ENCODE results near the gene REG3G. TPM values are rescaled to one million over a fixed set of nuclear protein-coding genes. Genes with fewer than 3 reads are reported as not detected.

The REG3G gene
- total RNA-seq: not detected in 2 replicates

DNA sequence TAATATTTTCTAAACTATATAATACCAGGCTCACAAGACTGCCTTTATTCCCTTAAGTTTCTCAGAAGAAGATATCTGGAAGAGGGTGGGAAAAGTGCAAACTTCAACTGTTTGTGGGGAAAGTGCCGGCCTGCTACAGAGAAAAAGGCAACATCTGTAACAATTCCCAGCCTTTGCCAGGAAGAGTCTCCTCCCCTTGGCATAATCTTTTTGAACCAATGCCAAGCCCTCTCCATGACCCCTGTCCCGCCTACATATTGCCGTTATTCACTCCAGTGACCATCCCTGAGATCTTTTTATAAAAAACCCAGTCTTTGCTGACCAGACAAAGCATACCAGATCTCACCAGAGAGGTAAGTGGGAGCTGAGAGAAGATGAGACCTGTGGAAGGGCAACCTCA is at the start of gene REG3G:
Gene REG3G (plus strand): TSS at position 282 of the 400 bp plus-strand sequence. CDS start 392 bp downstream, outside the sequence.
- no peak for DNase-seq (ENCODE audit: low read depth, low spot score)

DNA sequence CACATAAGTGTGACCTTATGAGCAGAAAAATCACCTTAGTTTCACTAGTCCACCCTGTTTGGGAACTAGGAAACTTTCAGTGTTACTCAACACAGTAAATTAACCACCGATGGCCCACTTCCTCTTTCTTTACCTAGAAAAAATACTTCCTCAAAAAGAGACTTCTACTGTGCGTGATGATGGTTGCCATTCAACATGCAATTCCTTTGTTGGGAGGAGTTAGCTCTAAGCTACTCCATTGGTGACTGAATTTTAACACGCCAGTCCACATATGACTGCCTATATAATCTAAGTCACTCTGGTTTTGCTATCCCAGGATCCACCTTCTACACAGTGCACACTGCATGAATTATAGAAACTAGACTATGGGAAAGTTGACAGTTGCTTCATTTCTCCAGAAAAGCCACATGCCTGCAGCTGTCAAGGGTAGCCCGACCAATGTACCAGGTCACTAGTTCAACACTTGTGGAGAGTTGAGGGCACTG is 47.8 kb upstream of the REG3G start:
- DNase-seq (ENCODE audit: low read depth, low spot score): no peak

DNA sequence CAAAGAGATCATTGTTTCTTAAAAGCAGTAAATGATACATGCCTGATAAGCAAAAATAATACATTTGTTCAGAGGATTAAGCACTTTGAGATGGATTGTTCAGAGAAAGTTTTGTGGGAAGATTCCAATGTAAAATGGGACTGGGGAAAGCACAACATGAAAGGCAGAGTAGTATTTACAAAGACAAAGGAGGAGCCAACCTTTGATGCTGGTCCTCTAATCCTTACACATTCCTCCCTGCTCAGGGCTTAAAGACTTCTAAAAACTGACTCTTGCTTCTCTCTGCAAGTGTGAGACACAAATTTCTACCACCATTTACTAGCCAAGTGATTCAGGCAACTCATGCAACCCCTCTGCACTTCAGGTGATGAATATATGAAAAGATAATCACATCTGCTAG is 47.2 kb upstream of the REG3G start:
- no peak for DNase-seq (ENCODE audit: low read depth, low spot score)

DNA sequence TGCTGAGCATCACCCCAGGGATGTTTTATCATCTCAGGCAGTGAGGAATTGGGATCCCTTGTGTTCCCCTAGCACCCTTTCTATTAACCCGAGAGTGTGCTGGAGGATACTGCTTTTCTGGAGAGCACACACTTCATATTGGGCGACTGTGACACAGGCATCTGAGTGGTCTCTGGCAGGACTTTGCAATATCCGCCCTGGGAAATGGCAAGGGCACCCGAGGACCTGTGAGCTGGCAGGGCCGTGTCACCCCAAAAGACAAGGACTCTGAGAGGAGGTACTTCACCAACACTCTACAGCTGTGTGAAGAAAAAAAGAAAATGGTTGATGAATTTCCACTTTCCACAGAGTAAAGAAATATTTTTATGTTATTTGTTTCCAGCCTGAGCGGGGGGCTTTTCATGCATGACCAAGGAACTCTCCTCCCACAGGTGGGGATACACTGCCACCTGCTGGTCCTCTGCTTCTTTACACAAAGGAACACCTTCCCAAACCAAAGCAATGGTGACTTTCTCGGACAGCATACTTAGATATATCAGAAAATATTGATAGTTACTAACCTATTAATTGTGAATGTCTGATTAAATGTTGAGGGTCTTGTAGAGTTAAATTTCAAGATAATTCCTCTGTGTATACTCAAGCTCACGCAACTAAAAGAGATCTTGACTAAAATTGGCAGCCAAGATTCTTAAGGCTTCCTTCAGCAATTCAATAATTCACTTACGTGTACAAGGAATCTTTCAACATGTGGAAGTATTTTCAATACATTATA is 45.9 kb upstream of the REG3G start:
- DNase-seq (ENCODE audit: low read depth, low spot score): no peak

DNA sequence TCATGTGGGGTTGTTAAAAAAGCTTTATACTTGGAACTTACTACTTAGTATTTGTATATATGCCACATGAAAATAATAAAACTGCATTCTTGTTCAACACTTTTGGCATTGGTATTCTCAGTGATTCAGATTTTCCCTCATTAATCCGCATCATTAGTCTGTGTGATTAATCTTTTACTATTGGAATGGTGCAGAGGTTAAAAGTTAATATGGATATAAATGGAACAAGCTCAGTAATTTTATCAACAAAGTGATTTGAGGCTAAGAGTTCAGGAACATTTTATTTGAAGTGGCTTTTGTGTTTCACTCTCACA is 45.4 kb upstream of the REG3G start:
- DNase-seq (ENCODE audit: low read depth, low spot score): no peak

DNA sequence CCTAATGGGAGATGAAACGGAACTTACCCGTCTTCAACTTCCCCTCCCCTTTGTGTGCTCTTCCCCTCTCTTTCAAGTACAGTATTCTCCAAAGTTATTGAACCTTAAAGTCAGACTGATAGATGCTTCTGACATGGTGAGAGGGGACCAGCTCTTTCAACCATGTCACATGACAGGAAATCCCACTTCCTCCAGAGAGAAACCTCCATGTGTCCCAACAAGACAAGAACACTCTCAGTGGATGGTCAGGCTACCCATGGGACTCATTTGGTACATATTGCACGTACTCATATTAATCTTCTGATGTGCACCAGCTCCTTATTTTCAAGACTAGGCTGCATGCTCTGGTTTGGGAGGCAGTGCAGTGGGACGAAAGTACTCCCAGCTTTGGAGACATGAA is 44.6 kb upstream of the REG3G start:
- no peak for DNase-seq (ENCODE audit: low read depth, low spot score)

DNA sequence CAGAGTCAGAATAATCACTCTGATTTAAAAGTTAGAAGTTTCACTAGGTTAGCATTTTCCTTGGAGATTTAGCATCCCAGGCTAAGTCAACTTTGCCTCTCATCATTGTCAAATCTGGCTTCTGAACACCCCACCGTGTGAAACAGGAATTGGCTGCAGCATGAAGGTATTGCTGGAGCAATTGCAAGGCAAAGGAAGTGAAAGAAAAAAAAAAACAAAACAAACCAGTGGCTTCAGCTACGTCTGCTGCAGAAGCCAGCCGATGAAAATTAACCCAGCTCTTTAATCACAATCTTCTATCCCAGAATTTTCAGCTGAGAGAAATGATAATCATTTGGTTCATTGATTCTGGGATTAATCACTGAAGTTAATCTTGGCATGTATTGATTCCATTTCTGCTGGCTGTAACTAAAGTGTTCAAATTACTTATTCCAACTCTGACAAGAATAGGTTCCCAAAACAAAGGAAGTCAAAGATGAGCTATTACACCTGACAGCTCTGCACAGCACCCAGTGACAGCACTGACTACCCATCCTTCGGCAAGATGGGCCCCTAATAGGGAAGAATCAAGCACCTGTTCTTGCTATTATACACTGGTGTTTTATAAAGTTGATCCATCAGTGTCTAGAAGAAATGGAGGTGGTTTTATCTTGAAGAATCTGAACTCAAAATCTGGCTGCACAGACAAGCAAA is 42.7 kb upstream of the REG3G start:
- no peak for DNase-seq (ENCODE audit: low read depth, low spot score)

DNA sequence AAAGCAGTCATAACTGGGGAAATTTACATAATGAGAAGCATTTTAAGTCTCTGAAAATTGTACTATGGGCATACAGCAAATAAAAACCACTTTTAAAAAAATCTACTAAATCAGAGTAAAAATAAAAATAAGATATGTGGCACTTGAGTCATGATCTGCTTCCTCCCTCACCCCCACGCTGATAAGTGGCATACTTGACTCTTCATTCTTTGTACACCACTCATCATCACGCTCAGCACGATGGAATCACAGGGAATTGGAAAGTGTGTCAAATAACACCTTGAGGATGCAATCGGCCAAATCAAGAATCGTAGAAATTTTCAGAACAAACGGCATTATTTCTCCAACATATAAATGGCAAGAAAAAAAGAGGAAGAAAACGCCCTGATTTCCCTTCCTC is 41.1 kb upstream of the REG3G start:
- DNase-seq (ENCODE audit: low read depth, low spot score): no peak

DNA sequence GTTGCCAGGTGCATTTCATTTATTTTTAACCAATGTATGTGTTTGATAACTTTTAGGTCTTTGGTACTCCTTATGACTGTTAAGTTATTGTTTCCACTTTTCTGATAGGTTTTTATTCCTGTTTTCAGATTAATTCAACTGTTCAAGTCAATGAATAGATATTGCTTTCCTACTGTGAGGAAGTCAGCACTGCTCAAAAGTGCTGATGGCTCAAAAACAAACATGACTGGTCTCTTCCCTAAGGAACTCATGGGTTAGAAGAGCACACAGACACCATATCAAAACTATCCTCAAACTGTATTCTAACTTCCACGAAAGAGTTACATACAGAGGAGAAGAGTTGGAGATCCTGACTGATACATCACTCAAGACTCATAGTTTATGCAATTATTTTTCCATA is 39.9 kb upstream of the REG3G start:
- no peak for DNase-seq (ENCODE audit: low read depth, low spot score)

DNA sequence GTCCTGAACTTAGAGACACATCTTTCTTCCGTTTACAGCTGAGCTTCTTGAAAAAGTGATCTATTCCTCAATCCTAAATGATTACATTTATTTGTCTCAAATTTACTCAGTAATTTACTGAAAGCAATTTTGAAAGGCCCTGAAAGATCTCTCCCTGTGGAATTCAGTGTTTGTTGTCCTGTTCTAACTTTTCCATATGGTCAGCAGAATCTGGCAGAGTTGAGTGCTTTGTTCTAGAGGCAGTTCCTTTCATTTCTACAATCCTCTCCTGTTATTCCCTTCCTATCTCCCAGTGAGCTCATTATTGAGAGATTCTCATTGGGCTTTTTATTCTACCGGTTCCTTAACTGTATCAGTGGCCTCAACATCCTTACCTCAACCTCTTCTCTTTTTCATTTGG is 36.5 kb upstream of the REG3G start:
- DNase-seq (ENCODE audit: low read depth, low spot score): no peak

DNA sequence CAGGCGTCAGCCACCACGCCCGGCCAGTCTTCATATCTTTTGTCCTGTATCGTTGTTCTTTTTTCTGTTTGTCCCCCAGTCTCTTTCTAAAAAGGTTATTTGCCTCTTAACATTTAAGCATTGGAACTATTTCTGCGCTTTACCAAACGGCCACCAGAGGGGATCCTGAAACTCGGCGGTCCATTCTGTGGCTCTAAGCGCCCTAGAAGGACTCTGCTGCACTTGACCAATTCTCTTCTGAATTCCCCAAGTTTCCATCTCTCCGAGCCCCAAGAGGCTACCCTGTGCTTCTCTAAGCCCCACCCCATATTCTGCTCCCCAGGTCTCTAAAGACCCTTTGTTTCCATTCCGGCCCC is 33.1 kb upstream of the REG3G start:
- no peak for DNase-seq (ENCODE audit: low read depth, low spot score)

DNA sequence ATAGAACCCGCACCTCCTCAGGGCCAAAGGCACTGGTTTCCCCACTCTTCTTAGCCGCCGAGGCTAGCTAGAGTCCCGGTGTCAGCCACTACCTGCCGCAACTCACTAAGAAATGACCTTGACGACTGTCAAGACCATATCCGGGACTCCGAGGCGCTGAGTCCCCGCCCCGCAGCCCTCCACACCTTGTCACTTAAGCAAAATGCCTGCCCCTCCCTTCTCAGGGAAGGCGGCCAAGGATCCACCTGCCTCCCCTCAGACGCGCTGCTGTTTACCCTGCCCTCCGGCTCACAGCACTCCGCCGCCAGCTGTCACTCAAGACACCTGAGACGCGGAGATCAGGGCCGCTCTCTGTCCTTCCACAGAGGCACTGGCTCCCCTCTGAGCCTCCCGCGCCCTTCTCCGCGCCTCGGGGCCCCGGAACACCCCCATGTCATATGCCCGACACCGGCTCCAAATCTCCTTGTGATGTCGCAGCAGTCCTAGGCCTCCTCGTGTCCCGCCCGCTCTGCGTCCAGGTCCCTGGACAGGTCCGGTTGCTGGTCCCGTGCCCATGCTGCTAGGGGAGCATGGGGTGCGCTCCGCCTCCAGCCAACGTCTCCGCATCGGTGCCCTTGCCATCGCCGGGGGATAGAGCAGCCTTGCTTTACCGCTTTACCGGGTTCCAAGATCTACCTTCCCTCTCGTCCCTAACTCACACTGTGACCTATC is 32.5 kb upstream of the REG3G start:
- DNase-seq (ENCODE audit: low read depth, low spot score): no peak

DNA sequence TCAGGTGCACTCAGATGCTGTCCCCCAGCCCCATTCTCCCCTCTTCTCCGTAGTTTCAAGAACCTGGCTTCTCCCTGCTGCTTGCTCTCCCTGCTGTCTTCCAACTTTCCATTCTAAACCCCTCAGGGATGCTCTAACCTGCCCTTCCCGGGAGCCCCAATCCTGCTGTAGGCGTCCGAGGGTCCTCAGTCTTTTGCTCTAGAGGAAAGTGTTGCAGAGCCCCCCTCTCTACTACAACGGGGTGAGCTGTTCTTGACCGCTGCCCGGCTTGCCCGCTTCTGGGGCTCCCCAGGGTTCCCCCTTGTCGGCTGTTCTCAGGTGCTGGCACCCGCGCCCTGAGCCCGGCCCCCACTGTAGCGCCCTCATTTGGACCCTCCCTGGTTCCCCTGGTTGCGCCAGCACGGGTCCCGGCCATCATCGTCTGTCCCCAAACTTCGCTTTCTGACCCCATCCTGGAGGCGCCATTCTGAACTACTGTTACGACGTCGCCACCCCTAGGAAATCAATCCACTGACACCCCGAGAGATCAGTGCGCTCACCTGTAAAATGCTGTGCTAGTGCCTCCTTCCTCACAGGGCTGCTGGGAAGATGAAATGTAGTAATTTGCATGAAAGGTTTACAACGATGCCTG is 31.9 kb upstream of the REG3G start:
- no peak for DNase-seq (ENCODE audit: low read depth, low spot score)

DNA sequence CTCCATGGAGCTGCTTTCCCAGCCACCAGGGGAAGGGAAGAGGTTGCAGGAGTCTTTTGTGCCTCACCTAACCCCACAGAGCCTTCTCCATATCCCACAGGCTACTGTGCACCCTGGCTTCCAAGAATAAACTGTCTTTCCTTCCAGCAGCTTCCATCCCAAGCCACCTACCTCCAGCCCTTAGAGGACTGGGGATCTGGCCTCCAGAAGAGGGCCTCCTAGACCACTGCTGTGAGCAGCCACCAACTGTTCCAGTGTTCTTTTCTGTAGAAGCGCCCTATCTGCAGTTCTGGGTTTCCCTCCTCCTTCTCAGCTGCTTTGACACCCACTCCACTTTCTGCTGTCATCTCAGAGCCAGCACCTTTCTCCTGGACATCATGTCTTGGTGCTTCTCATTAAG is 30.7 kb upstream of the REG3G start:
- no peak for DNase-seq (ENCODE audit: low read depth, low spot score)

DNA sequence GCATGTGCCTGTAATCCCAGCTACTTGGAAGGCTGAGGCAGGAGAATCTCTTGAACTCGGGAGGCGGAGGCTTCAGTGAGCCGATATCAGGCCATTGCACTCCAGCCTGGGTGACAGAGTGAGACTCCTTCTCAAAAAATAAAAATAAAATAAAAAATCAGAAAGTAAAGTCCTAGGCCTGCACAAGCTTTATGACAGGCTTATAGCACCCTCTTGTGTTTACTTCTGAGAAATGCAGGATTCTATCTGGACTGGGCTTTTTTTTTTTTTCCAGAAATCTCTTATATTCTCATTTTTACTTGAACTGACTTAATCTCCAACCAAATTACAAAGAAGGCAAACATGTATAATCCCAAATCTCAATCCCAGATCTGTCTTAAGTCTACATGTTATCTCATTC is 26.1 kb upstream of the REG3G start:
- no peak for DNase-seq (ENCODE audit: low read depth, low spot score)

DNA sequence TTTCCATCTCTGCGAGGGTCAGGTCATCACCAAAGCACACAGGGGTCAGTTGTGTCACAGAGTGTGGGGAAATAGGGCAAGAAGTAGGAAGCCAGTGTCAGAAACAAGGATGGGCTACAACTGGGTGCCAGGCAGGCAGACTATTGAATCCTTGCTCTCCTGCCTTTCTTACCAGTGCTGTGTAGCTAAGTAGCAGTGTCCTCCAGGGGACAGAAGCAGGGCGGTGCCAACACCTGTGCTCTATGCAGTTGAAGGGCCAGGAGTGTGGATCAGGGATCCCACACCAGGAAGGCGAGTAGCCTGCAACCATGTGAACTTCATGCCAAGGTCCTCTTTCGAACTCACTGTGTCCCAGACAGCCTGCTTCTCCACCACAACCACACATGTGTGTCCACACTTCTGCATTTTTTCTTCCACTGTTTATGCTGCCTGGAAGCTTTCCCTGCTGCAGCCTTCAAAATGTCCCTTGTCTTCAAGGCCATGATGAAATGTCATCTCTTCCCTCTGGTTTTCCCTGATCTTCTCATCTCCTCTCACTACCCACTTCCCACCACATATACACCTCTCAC is 25.4 kb upstream of the REG3G start:
- no peak for DNase-seq (ENCODE audit: low read depth, low spot score)

DNA sequence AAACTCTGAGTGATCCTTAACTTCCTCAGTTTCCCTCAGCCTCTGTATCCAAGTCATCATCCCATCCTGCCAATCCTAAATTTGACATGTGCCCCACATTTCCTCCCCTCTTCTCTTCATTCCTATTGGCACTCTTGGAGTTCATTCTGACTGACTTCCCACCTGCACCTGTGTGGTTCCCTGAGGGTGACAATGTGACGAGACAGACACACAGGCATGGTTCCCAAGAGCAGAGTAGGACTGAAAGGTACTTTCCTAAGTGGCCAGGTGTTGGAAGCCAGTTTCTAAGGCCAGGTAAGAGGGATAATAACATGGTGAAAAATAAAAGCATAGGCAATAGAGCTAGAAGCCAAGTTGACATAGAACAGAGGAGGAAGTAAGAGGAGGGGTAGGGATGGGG is 24.2 kb upstream of the REG3G start:
- DNase-seq (ENCODE audit: low read depth, low spot score): no peak

DNA sequence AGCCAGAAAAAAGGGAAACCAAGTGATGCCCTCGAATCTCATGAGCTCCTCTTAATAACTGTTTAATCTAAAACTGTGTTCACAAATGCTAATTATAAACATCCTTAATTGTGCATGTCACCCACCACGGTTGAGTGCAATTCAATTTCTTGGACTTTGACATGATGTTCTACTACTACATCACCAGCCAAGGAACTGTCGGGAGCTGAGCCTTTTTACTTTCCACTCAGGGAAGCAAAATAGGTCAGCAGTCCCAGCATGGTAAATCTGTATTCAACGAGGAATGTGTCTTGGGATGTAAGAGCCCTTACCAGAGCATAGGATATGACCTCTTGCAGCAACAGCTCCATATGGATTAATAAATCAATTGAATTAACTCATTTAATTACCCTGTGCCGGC is 20.8 kb upstream of the REG3G start:
- DNase-seq (ENCODE audit: low read depth, low spot score): no peak

DNA sequence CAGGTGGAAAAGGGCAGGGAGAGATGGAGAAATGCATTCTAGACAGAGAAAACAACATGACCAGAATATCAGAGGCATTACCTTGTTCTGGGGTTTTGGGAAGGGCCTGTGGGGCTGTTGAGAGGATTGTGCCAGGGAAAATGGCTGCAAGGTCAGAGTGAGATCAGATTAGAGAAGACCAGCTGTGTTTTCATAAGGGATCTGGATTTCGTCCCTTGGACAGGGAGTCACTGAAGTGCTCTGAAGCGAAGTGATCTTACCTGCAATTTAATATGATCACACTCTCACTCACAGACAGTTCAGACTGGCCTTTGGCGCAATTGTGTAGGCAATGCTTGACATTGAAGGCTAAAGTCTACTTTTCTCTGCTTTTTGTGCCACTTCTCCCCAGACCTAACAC is 20.3 kb upstream of the REG3G start:
- DNase-seq (ENCODE audit: low read depth, low spot score): no peak

DNA sequence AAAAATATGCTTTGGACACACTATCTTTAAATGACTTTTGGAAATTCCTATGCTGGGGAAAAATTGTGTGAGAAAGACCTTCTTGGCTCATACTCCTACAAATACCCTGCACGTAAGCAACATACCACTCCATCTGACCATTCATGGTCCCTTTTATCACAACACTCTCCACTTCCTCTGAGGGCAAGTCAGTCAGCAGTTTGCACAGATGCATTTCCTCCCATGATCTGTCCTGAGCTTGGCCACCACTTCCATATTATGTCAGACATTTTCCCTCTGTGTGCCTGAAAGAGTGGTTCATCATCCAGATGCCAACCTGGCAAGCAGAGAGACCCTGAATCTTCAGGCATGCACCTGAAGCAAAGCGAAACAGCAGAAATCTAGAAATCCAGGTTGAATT is 16.1 kb upstream of the REG3G start:
- DNase-seq (ENCODE audit: low read depth, low spot score): no peak

DNA sequence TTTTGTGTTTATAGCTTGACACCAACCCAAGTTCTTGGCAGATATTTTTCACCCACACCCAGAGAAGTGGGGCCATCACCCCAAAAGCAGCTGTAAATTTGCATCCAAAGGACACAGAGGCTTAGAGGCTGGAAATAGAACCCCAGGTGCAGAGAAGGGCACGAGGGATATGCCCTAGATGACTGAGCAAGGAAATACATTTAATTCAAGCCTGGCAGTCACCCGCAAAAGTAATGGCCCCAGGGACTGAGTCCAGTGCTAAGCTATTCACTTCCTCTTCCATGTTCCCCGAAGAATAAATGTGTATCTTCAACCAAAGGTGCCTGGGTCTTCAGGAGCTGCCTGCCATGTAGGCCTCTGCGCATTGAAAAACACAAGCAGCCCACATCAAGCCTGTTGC is 14.0 kb upstream of the REG3G start:
- DNase-seq (ENCODE audit: low read depth, low spot score): no peak

DNA sequence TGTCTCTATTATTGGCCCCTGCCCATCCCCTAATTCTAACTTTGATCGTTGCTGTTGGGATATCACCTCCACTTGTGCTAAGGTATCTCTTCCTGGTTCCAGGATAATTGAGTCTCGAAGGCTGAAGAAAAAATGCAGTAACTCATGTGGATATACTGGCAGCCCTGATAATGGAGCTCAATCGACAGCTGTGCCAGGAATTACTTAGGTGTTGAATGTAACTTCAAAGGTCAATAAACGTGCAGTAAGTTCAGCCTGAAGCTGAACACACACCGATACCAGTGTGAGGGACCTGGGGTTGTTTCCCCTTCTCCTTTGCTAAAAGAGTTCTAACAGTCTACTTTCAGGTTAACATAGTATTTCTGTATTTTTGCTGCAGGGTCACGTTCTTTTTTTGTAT is 11.9 kb upstream of the REG3G start:
- no peak for DNase-seq (ENCODE audit: low read depth, low spot score)
